ENCODE results near the gene S100A4.

S100A4 gene

GRCh38 chr1:153532769-153533599 is 12.6 kb downstream of the S100A4 start:
- Histone ChIP-seq H3K27me3 (no peaks in the 10 kb centered on the region), H3K27ac (peak overlapping the region; percentile 93 to 99), H3K9me3 (no peaks in the 10 kb centered on the region), H3K4me3 (peak overlapping the region; percentile 72 to 94), H3K4me1 (peaks cover 0 to 54% (median 34%) of the 10 kb centered on the region in 4 donors), H3K36me3 (peaks cover 0 to 12% (median 9%) of the 10 kb centered on the region in 3 donors)
- TF ChIP-seq CTCF (IDR thresholded peaks at IDR 0.05), result peak; percentile 88 to 96
- peak; percentile 92 to 95 for DNase-seq
- intact Hi-C loops (cut with DNase I; ENCODE audit: low total_unique reads), result loop anchor here (1.0 kb wide), 1 partner anchor 34 kb away; no protein-coding TSS in a partner anchor

GRCh38 chr1:153532181-153532580 is 13.4 kb downstream of the S100A4 start:
- H3K36me3 ChIP-seq, result peaks cover 0 to 15% (median 9%) of the 10 kb centered on the region in 3 donors
- H3K4me3 ChIP-seq, result no peak overlapping the region
- intact Hi-C loops (cut with DNase I; ENCODE audit: low total_unique reads), result no loop called here
- no peak for DNase-seq
- peaks cover 0 to 56% (median 34%) of the 10 kb centered on the region in 4 donors for H3K4me1 ChIP-seq
- peak overlapping the region; percentile 93 to 99 for H3K27ac ChIP-seq
- TF ChIP-seq CTCF (IDR thresholded peaks at IDR 0.05), result no peak
- no peaks in the 10 kb centered on the region for H3K27me3 ChIP-seq
- H3K9me3 ChIP-seq, result no peaks in the 10 kb centered on the region

GRCh38 chr1:153531638-153532037 is 14.0 kb downstream of the S100A4 start:
- H3K4me3 ChIP-seq, result no peak overlapping the region
- H3K4me1 ChIP-seq, result peaks cover 0 to 51% (median 32%) of the 10 kb centered on the region in 4 donors
- intact Hi-C loops (cut with DNase I; ENCODE audit: low total_unique reads), result no loop called here
- no peaks in the 10 kb centered on the region for H3K9me3 ChIP-seq
- H3K36me3 ChIP-seq, result peaks cover 0 to 15% (median 9%) of the 10 kb centered on the region in 3 donors
- no peaks in the 10 kb centered on the region for H3K27me3 ChIP-seq
- TF ChIP-seq CTCF (IDR thresholded peaks at IDR 0.05), result no peak
- peak overlapping the region in 1 of 2 donors; percentile 93 for H3K27ac ChIP-seq
- no peak for DNase-seq

- DNase-seq, result no peak
- H3K27ac ChIP-seq, result no peak overlapping the region
- no peaks in the 10 kb centered on the region for H3K9me3 ChIP-seq
- peaks cover 0 to 6% (median 0%) of the 10 kb centered on the region in 3 donors for H3K36me3 ChIP-seq
- H3K27me3 ChIP-seq, result no peaks in the 10 kb centered on the region
- no peak overlapping the region for H3K4me3 ChIP-seq
- peaks cover 0 to 34% (median 15%) of the 10 kb centered on the region in 4 donors for H3K4me1 ChIP-seq
- TF ChIP-seq CTCF (IDR thresholded peaks at IDR 0.05), result no peak
- intact Hi-C loops (cut with DNase I; ENCODE audit: low total_unique reads), result no loop called here
Observed at GRCh38 chr1:153527683-153528040, 17.9 kb downstream of the S100A4 start.

- TF ChIP-seq CTCF (IDR thresholded peaks at IDR 0.05), result no peak
Observed at GRCh38 chr1:153527023-153527682, 18.5 kb downstream of the S100A4 start.

More at GRCh38 chr1:153527023-153527682, 18.5 kb downstream of the S100A4 start:
- DNase-seq, result peak; percentile 10 to 11
- H3K9me3 ChIP-seq, result no peaks in the 10 kb centered on the region
- intact Hi-C loops (cut with DNase I; ENCODE audit: low total_unique reads), result no loop called here
- no peak overlapping the region for H3K4me3 ChIP-seq
- no peak overlapping the region for H3K27ac ChIP-seq
- H3K36me3 ChIP-seq, result peaks cover 0 to 6% (median 0%) of the 10 kb centered on the region in 3 donors
- no peaks in the 10 kb centered on the region for H3K27me3 ChIP-seq
- H3K4me1 ChIP-seq, result peaks cover 0 to 29% (median 11%) of the 10 kb centered on the region in 4 donors

Measured in tibial artery (tissue), 4 donors.